Testis (tissue), 2 donors: ENCODE results near the gene SSPN.

ENCODE experiments used
- POLR2A ChIP-seq: fragments of 450-650 bp; IDR thresholded peaks from one replicate; pipeline ENCODE4 v1.6.1; 2017; ENCODE audit warnings: antibody characterized with exemption, mild to moderate bottlenecking, moderate library complexity
- TF ChIP-seq, protein P1 (sequence below), 3 experiments: fragments of 450-650 bp in 2 of 3; fragments of 200-600 bp in 1 of 3; sonication (generic) in 1 of 3; IDR thresholded peaks; one replicate each; pipeline ENCODE4 v1.5.1; 2016 to 2019; ENCODE audit warnings: antibody characterized with exemption in 3 of 3, mild to moderate bottlenecking in 2 of 3, moderate library complexity in 1 of 3

DNA sequence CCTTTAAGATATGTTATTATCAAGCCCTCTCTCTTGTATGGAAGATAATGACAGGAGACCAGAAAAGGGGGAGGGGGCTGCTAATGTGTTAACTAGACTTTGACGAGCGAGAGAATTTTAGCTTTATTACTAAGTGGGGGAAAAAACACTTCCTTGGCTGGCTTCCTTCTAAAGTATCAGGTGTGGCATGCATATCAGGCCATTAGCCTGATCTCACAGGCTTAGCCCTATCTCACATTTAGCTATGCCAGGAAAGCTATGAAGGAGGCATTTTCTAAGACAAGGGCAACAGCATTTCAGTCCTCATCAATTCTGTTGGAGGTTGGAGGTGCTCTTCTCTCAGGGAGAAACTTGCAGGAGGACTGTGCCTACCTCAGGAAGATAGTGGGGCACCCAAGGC, 9.9 kb downstream of the SSPN start:
- TF ChIP-seq, protein P1, sequence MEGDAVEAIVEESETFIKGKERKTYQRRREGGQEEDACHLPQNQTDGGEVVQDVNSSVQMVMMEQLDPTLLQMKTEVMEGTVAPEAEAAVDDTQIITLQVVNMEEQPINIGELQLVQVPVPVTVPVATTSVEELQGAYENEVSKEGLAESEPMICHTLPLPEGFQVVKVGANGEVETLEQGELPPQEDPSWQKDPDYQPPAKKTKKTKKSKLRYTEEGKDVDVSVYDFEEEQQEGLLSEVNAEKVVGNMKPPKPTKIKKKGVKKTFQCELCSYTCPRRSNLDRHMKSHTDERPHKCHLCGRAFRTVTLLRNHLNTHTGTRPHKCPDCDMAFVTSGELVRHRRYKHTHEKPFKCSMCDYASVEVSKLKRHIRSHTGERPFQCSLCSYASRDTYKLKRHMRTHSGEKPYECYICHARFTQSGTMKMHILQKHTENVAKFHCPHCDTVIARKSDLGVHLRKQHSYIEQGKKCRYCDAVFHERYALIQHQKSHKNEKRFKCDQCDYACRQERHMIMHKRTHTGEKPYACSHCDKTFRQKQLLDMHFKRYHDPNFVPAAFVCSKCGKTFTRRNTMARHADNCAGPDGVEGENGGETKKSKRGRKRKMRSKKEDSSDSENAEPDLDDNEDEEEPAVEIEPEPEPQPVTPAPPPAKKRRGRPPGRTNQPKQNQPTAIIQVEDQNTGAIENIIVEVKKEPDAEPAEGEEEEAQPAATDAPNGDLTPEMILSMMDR (IDR thresholded peaks at IDR 0.05): no peak
- TF ChIP-seq POLR2A: no peak
